GM18511 (cell line): Measurements from ENCODE around the gene FAN1.
"Not testable (repeated sequence)": the region's sequence is repeated elsewhere in the genome, so short reads cannot be mapped to it uniquely, and the experiment has no call there.

ENCODE experiments used
- ATAC-seq: cut with Tn5 transposase; IDR thresholded peaks from one replicate; pipeline ENCODE4 v1.9.1; 2021; ENCODE audit warnings: mild to moderate bottlenecking, moderate library complexity; ENCODE audit not compliant: unreplicated experiment

The FAN1 gene

DNA sequence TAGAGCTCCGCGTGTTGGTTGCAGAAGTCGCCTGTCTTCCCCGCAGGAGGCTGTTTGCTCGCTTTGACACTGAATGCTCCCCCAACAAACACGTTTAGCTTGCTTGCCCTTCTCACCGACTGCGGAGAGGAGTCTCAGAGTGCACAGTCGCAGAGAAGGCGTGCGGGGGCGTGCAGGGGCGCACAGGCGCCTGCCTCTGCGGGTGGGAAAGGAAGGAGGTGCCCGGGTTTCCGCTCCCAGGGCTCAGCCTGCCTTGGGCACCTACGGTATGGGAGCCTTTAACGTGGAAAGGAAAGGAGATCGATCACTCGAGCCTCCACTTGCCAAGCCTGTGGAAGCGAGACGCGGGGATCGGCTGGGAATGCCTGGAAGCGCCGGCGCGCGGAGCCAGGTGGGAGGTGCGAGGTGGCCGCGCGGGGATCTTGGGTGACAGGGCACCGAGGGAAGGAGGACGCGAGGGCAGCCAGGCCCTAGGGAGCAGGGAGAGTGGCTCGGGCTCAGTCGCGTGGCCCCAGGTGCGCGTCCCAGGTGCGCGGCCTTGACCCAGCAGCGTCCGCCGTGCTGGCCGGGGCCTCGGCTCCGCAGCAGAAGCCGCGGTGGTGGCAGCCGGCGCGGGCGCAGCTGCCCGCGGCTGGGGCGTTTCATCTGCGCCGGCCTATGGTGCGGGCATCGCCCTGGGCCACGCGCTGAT, at the start of gene FAN1:
Gene FAN1, plus strand, starts transcription at position 419 of the 691 bp plus-strand sequence. CDS start 749 bp downstream, outside the sequence.
- ATAC-seq, result peak; percentile 92

DNA sequence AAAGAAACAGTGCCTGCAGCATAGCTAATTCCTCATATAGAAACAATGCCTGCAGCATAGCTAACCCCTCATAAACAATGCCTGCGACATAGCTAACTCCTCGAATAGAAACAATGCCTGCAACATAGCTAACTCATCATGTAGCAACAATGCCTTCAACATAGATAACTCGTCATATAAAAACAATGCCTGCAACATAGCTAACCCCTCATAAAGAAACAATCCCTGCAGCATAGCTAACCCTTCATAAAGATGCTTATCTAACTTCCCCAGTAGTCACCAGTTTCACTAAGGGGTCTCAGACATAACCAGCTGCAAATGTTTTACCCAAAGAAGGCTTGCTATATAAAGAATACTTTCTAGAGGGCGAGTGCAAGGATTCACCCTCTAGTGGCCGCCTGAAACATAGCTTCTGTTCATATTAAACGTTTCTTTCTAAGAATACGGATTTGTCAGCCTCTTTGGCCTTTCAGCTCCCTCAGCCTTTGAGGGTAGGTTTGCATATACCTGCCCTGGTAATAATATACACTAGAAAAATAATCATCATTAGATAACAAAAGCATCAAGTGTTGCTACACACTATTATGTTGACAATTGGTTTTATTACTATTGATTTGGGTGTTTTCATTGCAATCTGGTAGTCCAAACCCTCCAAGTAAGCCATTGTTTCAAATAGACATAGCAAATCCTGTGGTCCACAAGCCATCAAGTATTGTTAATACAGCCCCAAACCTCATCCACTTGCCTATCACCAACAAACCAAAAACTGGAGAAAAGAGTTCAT, 44.4 kb upstream of the FAN1 start:
- ATAC-seq, result no peak

GRCh38 chr15:30865257-30865656, 38.5 kb upstream of the FAN1 start:
- ATAC-seq, result no peak

GRCh38 chr15:30870681-30871080, 33.0 kb upstream of the FAN1 start:
- no peak for ATAC-seq

- ATAC-seq, result no peak
Observed at GRCh38 chr15:30872341-30872748, 31.4 kb upstream of the FAN1 start.

DNA sequence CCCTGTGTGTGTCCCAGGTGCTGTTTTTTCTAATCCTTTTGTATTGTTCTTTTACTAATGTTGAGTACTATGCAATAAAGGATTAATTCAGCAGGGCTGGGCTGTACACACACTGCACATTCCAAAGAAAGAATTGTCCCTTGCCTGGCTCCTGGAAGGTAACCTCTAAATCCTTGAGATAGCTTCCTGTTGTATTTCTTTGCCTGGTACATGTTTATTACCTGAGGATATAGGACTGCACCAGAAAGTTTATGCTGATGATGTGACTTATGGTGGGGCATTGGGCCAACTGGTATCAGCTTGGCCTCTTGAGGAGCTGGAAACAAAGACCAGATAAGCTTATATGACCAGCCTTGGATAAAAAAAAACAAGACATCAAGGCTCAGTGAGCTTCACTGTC, 26.6 kb upstream of the FAN1 start:
- ATAC-seq, result no peak

GRCh38 chr15:30878515-30878914, 25.2 kb upstream of the FAN1 start:
- no peak for ATAC-seq

GRCh38 chr15:30882849-30883433, 20.8 kb upstream of the FAN1 start:
- ATAC-seq, result no peak

- not testable (repeated sequence) for ATAC-seq
Observed at GRCh38 chr15:30883666-30884065, 20.0 kb upstream of the FAN1 start.

- no peak for ATAC-seq
Observed at GRCh38 chr15:30885814-30886213, 17.9 kb upstream of the FAN1 start.

DNA sequence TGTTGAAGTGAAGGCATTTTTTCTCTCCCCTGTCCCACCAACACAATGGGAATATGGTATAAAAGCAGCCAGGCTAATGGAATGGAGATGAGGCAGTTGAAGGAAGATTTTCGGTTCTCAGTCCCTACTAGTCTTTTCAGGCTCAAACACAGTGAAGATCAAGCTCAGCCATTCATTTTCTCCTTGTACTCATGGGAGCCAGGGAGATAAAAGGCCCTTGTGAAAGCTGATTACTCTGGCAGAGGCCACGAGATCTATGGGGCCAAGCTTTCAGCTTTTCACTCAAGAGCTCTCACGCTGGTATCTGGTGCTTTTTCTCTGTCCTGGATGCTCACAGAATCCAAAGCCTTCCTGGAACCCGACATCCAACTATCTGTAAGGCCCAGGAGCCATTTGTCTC, 14.5 kb upstream of the FAN1 start:
- ATAC-seq, result no peak

- ATAC-seq, result no peak
Observed at GRCh38 chr15:30895461-30896210, 8.1 kb upstream of the FAN1 start.

DNA sequence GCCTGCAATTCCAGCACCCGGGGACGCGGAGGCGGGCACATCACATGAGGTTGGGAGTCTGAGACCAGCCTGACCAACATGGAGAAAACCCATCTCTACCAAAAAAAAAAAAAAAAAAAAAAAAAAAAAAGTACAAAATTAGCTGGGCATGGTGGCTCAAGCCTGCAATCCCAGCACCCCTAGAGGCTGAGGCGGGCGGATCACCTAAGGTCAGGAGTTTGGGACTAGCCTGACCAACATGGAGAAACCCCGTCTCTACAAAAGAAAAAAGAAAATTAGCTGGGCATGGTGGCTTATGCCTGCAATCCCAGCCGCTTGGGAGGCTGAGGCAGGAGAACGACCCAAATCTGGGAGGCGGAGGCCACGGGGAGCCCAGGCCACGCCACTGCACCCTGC, 7.5 kb upstream of the FAN1 start:
- ATAC-seq, result no peak

GRCh38 chr15:30901889-30902288, 1.8 kb upstream of the FAN1 start:
- ATAC-seq, result no peak

DNA sequence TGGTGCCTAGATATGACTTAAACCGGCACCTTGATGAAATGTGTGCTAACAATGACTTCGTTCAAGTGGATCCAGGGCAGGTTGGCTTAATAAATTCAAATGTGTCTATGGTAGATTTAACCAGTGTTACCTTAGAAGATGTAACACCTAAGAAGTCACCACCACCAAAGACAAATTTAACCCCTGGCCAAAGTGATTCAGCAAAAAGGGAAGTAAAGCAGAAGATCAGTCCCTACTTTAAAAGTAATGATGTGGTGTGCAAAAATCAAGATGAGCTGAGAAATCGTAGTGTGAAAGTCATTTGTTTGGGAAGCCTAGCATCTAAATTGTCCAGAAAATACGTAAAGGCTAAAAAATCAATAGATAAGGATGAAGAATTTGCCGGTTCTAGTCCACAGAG, 1.1 kb downstream of the FAN1 start:
- ATAC-seq, result no peak

- ATAC-seq, result no peak
Observed at GRCh38 chr15:30905821-30906220, 2.1 kb downstream of the FAN1 start.

GRCh38 chr15:30906366-30906765, 2.7 kb downstream of the FAN1 start:
- no peak for ATAC-seq

DNA sequence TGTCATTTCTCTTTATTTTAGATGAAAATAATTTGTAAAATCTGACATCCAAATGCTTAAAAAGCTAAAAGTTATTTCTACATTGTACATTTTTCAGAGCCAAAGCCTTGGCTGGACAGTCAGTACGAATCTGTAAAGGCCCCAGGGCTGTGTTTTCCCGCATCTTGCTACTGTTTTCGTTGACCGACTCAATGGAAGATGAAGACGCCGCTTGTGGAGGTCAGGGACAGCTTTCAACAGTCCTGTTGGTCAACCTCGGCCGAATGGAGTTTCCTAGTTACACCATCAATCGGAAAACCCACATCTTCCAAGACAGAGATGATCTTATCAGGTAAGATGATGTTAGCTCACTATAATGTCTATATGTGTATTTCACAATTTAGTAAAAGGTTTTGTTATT, 10.0 kb downstream of the FAN1 start:
- no peak for ATAC-seq

DNA sequence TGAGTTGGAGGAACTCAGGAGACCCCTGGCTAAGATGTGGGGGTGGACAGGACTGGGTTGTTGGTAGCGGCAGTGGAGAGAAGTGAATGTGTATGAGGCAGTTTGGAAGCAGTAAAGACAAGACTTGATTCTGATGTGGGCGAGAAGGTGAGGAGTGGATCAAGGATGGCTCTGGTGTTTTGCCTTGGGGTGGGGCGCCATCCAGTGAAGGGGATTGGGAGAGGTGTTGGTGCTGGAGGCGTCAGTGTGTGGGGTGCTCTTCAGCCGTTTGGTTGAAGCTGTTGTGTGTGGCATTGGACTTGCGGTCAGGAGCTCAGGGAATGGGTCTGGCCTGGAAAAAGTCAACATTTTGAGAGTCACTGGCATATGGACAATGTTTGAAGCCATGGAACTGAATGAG, 13.3 kb downstream of the FAN1 start:
- ATAC-seq, result no peak

GRCh38 chr15:30917675-30918074, 14.0 kb downstream of the FAN1 start:
- no peak for ATAC-seq

DNA sequence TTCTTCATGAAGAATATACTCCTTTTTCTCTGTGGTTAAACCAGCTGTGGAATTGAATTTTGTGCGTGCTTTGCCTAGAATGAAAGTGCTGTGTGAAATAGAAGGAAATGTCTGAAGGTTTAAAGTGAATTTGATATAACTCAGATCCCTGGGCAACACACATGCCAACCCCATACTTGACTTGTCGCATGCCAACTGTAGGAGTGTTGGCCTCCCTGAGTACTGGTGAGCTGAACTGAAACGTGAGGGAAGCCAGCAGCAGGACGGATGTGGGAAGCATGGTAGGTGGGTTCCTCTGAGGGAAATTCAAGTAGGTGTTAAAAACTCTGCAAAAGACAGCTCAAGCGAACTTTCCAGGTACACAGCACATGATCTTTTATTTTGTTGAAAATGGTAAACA, 14.7 kb downstream of the FAN1 start:
- no peak for ATAC-seq
